ENCODE measurements around the gene METRN.

DNA sequence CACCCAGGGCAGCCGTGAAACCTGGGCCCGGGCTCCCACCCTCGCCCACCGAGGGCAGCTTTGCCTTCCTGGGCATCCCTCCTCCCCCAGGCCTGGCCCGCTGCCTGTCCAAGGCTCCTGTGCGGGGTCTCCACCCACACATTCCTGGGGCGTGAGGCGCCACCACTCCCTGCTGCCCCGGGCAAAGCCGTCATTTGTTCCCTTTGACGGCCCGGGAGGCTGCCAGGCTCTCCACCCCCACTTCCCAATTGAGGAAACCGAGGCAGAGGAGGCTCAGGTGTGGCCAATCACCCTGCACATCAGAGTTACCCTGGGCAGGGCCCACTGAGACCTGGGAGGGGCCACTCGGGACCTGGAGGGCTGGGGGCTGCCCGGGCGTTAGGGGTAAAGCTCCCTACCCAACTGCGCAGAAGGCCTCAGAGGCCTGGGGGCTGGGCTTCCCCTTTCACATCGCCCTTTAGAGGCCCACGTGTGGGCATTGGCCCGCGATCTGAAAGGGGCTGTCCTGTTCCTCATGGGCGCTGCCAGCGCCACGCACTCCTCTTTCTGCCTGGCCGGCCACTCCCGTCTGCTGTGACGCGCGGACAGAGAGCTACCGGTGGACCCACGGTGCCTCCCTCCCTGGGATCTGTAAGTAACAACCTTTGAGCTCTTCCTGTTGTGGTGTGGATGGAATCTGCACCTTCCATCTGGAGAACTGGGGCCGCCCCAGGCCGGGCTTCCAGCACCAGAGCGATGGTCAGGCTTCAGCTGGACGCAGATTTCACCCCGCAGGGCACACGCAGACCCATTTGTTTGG lies 45.8 kb downstream of the METRN start, which contains the start of gene MSLN:
- TF ChIP-seq, protein P1, sequence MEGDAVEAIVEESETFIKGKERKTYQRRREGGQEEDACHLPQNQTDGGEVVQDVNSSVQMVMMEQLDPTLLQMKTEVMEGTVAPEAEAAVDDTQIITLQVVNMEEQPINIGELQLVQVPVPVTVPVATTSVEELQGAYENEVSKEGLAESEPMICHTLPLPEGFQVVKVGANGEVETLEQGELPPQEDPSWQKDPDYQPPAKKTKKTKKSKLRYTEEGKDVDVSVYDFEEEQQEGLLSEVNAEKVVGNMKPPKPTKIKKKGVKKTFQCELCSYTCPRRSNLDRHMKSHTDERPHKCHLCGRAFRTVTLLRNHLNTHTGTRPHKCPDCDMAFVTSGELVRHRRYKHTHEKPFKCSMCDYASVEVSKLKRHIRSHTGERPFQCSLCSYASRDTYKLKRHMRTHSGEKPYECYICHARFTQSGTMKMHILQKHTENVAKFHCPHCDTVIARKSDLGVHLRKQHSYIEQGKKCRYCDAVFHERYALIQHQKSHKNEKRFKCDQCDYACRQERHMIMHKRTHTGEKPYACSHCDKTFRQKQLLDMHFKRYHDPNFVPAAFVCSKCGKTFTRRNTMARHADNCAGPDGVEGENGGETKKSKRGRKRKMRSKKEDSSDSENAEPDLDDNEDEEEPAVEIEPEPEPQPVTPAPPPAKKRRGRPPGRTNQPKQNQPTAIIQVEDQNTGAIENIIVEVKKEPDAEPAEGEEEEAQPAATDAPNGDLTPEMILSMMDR (IDR thresholded peaks at IDR 0.05; ENCODE audit: low read depth, low read length): no peak
- TF ChIP-seq EZH2phosphoT487 (IDR thresholded peaks at IDR 0.05; ENCODE audit: low read depth): no peak
